ENCODE results near the gene MYO16. TPM values are rescaled to one million over a fixed set of nuclear protein-coding genes. Genes with fewer than 3 reads are reported as not detected.

MYO16 gene
- total RNA-seq, result 0.24 TPM in 1 of 2 replicates, not detected in the other

DNA sequence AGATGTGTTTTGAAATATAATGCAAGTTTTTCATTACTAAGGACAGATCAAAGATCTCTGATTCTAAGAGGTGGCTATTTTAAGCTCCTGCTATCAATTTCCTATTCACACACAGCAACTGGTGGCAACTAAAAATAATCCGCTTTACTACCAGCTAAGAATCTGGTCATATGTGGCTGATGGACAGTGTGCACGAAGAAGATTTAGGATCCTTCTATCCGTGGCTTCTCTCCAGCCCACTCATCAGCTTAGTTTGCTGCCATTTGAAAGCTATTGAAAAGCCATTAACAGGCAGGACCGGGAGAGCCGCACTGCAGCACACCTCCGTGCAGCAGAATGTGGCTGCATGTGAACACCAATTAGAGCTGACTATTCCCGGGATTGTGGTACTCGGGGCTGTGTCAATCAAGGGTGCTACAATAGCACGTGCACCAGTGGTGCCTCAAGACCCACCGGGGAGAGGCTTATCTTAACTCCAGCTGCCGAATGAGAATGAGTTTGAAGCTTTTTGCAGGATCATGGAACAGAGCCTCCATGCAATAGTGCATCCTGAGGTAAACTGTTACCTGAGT, at the start of gene MYO16:
Gene MYO16 (plus strand): TSS at position 431 of the 572 bp plus-strand sequence. CDS start 234 bp downstream, outside the sequence.

